BJ (cell line): ENCODE data around the gene CDON. TPM values are rescaled to one million over a fixed set of nuclear protein-coding genes. Genes with fewer than 3 reads are reported as not detected.

ENCODE experiments used
- CTCF ChIA-PET: fragments of 350-600 bp; formaldehyde crosslinking; extraction: SDS; loops from one replicate; lab custom pipeline; 2021; ENCODE audit warnings: antibody characterized with exemption, inconsistent platforms; lab: Yijun Ruan, JAX
- POLR2A ChIA-PET: fragments of 300-600 bp; sonication (Branson Sonifier 250); formaldehyde crosslinking; extraction: SDS; loops from one replicate; lab custom pipeline; 2021; ENCODE audit warnings: antibody characterized with exemption; lab: Charles Lee
- DNase-seq: peaks from one replicate; pipeline ENCODE4 v3.0.0-alpha.2; 2011; ENCODE audit warnings: low read depth
- H3K27me3 ChIP-seq: 2 replicates; pipeline ENCODE4 v1.6.0; 2011; ENCODE audit warnings: low read length; ENCODE audit not compliant: control insufficient read depth, insufficient read depth
- H3K36me3 ChIP-seq: 2 replicates; pipeline ENCODE4 v1.5.1; 2011; ENCODE audit warnings: low read length; ENCODE audit not compliant: control insufficient read depth, insufficient read depth
- H3K4me3 ChIP-seq: 2 replicates; pipeline ENCODE4 v1.5.1; 2011; ENCODE audit warnings: low read depth, mild to moderate bottlenecking, control low read depth, low read length
- CTCF ChIP-seq: IDR thresholded peaks from 2 replicates; pipeline ENCODE4 v1.5.1; 2011; ENCODE audit warnings: low read depth, mild to moderate bottlenecking, control low read depth, inconsistent platforms, low read length, moderate library complexity; ENCODE audit not compliant: insufficient read depth
- polyA plus RNA-seq: library from polyadenylated mRNA; depleted of rRNA; stranded (reverse); fragments of >200 nt; gene quantifications from 2 replicates; pipeline ENCODE4 v1.2.3, GENCODE V29; 2011

Gene CDON
- polyA plus RNA-seq, 1 experiment: 1.5 TPM

- ChIA-PET POLR2A (no interaction called here), CTCF (interaction anchor here (1.6 kb wide), 1 partner anchor 245 kb away, joined by 6 read pairs; no protein-coding TSS in a partner anchor)
- H3K27me3 ChIP-seq: no peaks in the 10 kb centered on the region; the same call in 1 of the 2 replicates
- TF ChIP-seq CTCF: no peak
- H3K36me3 ChIP-seq: no peaks in the 10 kb centered on the region
- no peak for DNase-seq
- H3K4me3 ChIP-seq: no peak overlapping the region
These were observed 114.2 kb downstream of the CDON start for GRCh38 chr11:125948278-125949051.

- no peak for TF ChIP-seq CTCF
- Histone ChIP-seq H3K27me3 (no peaks in the 10 kb centered on the region; the same call in 1 of the 2 replicates), H3K4me3 (no peak overlapping the region), H3K36me3 (no peaks in the 10 kb centered on the region)
- ChIA-PET POLR2A (no interaction called here), CTCF (no interaction called here)
- DNase-seq: no peak
These were observed 115.0 kb downstream of the CDON start for GRCh38 chr11:125947419-125948277.

- Histone ChIP-seq H3K4me3 (no peak overlapping the region), H3K27me3 (no peaks in the 10 kb centered on the region; the same call in 1 of the 2 replicates), H3K36me3 (no peaks in the 10 kb centered on the region)
- DNase-seq: no peak
- POLR2A ChIA-PET: no interaction called here
- TF ChIP-seq CTCF: no peak
- CTCF ChIA-PET: no interaction called here
These were observed 115.8 kb downstream of the CDON start for GRCh38 chr11:125946712-125947418.

GRCh38 chr11:125945797-125946520 is 116.7 kb downstream of the CDON start, which contains the start of gene VSIG10L2:
Gene VSIG10L2 (plus strand): TSS chr11:125946044. CDS start chr11:125946056, 12 bp downstream.
- Histone ChIP-seq H3K36me3 (no peaks in the 10 kb centered on the region), H3K4me3 (no peak within 1 kb of the TSS), H3K27me3 (peaks cover 1% of the 10 kb centered on the region)
- POLR2A ChIA-PET: no interaction called here
- no peak for TF ChIP-seq CTCF
- DNase-seq: no peak
- CTCF ChIA-PET: interaction anchor here (1.1 to 1.7 kb wide), 4 partner anchors 14 to 249 kb away, joined by 3 to 7 read pairs (median 4); no protein-coding TSS in a partner anchor
